Astrocyte of the spinal cord (primary cell): Measurements from ENCODE around the gene ADAM19.

Source experiments
- DNase-seq: peaks from one replicate; pipeline ENCODE4 v3.0.0; 2011; ENCODE audit warnings: low read depth, low spot score
- H3K4me3 ChIP-seq: 2 replicates; pipeline ENCODE4 v1.5.1; 2011; ENCODE audit warnings: low read depth, mild to moderate bottlenecking, low read length, moderate library complexity
- in situ Hi-C: cut with HindIII; loops from 2 replicates; pipeline ENCODE4 v1.10.0; 2017; ENCODE audit warnings: low sequenced_read_pairs
- TF ChIP-seq, protein P1 (sequence below): IDR thresholded peaks from 2 replicates; pipeline ENCODE4 v1.5.1; 2012; ENCODE audit warnings: low read depth, mild to moderate bottlenecking, low read length, inconsistent platforms

The ADAM19 gene

DNA sequence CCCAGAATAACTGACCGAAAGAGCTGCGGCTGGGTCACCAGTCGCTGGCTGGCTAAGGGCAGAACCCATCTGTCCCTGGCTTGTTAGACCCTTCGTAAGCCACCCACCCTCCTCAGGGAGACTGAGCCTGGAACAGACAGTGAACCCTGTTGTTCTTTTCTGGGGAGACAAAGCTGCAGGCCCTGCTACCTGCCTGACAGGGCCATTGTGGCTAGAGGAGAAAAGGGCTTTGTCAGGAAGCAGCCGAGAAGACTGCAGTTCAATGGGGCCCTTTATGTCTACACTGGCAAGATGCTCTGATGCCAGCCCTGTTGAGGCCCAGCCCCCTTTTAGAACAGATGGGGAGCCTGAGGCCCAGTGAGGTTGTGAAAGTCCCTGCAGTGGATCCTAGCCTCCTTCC, 119.3 kb downstream of the ADAM19 start:
- DNase-seq: no peak
- TF ChIP-seq, protein P1, sequence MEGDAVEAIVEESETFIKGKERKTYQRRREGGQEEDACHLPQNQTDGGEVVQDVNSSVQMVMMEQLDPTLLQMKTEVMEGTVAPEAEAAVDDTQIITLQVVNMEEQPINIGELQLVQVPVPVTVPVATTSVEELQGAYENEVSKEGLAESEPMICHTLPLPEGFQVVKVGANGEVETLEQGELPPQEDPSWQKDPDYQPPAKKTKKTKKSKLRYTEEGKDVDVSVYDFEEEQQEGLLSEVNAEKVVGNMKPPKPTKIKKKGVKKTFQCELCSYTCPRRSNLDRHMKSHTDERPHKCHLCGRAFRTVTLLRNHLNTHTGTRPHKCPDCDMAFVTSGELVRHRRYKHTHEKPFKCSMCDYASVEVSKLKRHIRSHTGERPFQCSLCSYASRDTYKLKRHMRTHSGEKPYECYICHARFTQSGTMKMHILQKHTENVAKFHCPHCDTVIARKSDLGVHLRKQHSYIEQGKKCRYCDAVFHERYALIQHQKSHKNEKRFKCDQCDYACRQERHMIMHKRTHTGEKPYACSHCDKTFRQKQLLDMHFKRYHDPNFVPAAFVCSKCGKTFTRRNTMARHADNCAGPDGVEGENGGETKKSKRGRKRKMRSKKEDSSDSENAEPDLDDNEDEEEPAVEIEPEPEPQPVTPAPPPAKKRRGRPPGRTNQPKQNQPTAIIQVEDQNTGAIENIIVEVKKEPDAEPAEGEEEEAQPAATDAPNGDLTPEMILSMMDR: no peak
- in situ Hi-C loops: no loop called here
- no peak overlapping the region for H3K4me3 ChIP-seq

DNA sequence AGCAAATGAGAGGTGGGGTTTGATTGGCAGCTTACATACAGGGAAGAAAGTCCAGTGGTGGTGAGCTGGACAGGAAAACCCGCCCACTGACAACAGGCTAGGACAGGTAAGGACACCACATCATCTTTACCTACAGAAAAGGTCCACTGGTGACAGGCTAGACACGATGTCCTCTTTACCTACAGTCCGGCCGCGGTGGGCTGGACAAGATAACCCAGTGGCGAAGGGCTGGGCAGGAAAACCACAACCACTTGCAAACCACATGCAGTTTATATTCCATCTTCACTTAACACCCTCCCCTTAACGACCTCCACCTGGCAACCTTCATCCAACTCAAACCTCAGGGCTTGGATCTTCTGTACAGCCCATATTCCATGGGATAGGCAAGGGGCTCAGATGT, 120.5 kb downstream of the ADAM19 start:
- no peak overlapping the region for H3K4me3 ChIP-seq
- TF ChIP-seq, protein P1: no peak
- DNase-seq: no peak
- in situ Hi-C loops: no loop called here

DNA sequence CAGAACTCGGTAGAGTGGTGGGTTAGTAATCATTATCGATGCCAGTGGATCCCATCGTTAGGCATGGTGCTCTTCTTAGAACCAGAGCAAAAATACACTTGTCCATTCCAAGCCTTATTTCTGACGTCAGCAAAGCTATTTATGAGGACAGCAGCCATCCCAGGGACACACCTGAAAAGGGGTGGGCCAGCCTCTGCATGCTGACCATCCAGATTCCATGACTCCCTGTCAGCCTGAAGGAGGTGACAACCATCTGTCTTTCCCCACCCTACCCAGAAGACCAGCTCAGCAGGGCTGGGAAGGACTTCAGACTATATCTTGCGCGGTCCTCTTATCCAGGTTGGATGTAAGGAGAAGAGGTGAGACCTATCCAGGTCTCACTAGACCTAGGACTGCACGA, 121.3 kb downstream of the ADAM19 start:
- no peak overlapping the region for H3K4me3 ChIP-seq
- TF ChIP-seq, protein P1: no peak
- in situ Hi-C loops: no loop called here
- no peak for DNase-seq

DNA sequence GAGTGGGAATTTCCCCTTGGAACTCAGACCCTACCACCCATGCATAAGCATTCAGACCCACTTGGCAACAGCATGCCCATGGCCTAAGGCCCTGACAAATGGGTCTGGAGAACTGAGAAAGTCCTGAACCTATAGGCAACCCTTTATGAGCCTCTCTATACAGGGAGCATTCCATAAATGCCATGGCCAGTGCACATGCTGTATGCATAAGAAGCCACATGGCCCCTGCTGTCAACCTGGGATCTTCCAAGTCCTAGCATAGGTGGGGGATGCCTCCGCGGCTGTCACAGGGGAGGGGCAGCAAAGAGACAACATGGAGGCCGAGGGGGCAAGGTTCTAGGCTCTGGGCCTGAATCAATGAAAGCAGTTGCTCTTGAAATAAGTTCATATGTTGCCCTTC, 123.8 kb downstream of the ADAM19 start:
- TF ChIP-seq, protein P1: no peak
- H3K4me3 ChIP-seq: no peak overlapping the region
- in situ Hi-C loops: no loop called here
- no peak for DNase-seq

DNA sequence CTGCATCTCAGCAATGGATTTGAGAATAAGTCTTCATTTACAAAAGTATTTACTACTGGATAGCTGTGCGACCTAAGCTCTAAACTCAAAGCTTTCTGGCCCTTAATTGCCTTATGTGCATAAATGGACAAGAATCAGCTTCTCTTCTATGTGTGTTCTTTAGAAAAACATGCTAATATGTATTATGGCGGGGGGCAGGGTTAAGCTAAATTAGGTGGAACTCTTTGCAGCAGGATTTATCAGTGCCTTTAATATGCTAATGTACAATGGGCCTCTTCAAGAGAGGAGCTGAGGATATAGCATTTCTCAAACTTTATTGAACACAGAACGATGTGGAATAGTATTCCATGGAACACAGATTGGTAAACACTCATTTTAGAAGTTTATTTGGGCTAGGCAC, 125.6 kb downstream of the ADAM19 start:
- TF ChIP-seq, protein P1: no peak
- in situ Hi-C loops: no loop called here
- no peak overlapping the region for H3K4me3 ChIP-seq
- no peak for DNase-seq

DNA sequence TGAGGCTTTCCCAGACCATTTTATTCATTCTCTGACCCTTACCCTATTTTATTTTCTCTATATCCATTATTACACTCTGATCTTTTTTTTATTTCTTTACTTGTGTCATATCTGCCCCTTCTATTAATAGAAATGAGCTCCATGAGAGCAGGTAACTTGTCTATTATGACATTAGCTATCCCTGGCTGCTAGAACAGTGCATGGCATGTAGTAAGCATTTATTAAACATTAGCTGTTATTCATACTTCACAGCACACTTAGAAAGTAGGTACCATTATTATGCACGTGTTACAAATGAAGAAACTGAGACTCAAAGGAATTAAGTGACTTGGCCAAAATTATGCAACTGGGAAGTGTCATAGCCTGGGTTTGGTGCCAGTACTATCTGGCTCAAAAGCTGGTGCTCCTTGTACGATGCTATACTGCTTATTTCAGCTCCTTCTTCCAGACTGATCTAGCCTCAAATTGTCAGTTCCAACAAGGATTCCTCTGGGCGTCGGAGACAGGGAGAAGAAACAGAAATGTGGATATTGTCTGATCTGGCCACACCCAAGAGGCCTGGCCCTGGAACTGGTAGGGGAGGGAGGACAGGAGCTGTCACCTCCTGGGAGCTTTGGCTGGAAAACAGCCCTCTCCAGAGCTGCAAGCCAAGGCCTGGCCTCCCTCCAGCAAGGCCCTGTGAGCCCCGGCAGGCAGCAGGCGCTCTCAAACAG, 126.4 kb downstream of the ADAM19 start:
- DNase-seq: no peak
- TF ChIP-seq, protein P1: no peak
- in situ Hi-C loops: no loop called here
- H3K4me3 ChIP-seq: no peak overlapping the region

DNA sequence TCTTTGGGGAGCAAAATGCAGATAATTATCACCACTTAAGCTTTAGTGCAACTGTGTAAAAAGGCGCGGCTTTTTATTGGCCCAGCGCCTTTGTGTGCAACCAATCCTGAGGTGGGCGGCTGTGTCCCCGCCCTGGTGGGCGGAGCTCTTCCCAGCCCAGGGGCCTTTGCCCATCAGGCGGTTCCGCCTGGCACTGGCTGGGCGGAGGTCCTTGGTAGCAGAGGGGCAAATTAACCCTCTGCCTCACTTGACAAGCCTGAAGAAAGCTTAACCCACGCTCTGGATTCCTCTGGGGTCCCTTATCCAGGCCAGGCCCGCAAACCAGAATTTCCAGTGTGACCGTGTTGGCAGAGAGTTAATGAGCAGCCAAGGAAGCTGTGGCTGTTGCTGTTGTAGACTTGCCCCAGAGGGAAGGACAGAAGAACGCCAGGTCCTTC, 128.4 kb downstream of the ADAM19 start:
- no peak for DNase-seq
- in situ Hi-C loops: no loop called here
- TF ChIP-seq, protein P1: no peak
- no peak overlapping the region for H3K4me3 ChIP-seq
